Adrenal gland (tissue), 5 donors: ENCODE measurements around the gene LIMS2.

Source experiments
- POLR2A ChIP-seq, 2 donors: fragments of 450-650 bp; IDR thresholded peaks; one replicate each; pipeline ENCODE4 v1.6.1; 2017; ENCODE audit warnings: antibody characterized with exemption in 2 of 2, mild to moderate bottlenecking in 2 of 2, moderate library complexity in 1 of 2
- TF ChIP-seq, protein P1 (sequence below), 6 experiments: fragments of 450-650 bp in 4 of 6; fragments of 200-600 bp in 2 of 6; sonication (generic) in 1 of 6; IDR thresholded peaks; 1 replicate in 5 of 6; 2 replicates in 1 of 6; pipeline versions ENCODE4 v1.5.1 to v1.8.0; 2016 to 2021; ENCODE audit warnings: antibody characterized with exemption in 6 of 6, mild to moderate bottlenecking in 2 of 6, moderate library complexity in 1 of 6
- donor health status: DM: no; HTN: no; CAD: no.

DNA sequence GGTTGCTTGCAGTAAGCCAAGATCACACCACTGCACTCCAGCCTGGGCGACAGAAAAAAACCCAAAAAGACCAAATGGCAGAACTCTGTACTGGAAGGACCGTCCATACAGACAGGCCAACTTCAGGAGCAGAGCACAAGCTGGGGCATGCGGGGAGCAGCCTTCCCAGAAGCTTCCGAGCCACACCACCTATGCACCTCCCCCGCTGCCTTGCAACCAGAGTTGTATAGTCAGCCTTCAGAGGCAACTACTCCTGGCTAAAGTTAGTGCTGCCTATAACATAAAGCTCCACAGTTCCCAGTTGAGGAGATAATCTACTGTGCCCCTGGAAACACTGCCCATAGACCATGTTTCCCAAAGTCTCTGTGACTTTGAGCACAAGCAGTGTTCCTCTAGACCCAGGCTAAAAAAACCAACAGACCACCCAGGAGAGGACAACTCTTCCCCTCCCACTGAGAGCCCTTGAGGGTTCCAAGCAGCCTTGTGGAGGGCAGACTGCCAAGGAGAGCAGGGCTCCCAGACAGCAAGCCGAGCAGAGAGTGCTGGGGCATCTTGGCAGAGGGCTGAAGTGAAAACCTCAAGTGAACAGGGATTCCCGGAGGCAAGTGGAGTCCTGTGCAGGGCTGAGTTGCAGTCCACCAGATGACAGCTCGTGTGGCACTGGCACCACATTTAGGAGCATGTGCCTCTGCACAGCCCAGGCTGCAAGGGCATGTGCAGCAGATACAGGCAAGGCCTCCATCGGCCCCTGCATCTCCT is 32.7 kb upstream of the LIMS2 start:
- TF ChIP-seq, protein P1, sequence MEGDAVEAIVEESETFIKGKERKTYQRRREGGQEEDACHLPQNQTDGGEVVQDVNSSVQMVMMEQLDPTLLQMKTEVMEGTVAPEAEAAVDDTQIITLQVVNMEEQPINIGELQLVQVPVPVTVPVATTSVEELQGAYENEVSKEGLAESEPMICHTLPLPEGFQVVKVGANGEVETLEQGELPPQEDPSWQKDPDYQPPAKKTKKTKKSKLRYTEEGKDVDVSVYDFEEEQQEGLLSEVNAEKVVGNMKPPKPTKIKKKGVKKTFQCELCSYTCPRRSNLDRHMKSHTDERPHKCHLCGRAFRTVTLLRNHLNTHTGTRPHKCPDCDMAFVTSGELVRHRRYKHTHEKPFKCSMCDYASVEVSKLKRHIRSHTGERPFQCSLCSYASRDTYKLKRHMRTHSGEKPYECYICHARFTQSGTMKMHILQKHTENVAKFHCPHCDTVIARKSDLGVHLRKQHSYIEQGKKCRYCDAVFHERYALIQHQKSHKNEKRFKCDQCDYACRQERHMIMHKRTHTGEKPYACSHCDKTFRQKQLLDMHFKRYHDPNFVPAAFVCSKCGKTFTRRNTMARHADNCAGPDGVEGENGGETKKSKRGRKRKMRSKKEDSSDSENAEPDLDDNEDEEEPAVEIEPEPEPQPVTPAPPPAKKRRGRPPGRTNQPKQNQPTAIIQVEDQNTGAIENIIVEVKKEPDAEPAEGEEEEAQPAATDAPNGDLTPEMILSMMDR (IDR thresholded peaks at IDR 0.05): no peak
- no peak for TF ChIP-seq POLR2A (IDR thresholded peaks at IDR 0.05)
